ENCODE data around the gene ALK.
A peak's percentile ranks its signal among the peaks of the same experiment; 100 is the strongest.

ALK gene

DNA sequence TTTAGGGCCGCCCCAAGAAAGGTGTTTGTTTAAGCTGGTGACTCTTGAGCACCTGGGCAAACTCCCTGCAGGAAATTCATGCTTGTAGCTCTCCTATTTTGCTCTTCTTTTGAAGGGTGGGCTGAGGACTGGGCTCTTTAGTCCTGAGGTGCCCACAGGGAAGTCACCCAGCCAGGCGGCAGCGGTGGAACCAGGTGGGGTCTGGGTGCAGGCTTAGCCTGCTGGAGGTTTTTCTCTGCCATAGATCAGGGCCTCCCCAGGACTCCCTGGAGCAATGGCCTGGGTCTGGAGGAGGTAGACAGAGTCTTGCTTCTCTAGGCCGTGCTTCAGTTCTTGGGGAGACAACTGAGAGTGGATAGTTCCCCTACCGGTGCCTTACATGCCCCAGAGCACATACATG lies 706.3 kb downstream of the ALK start:
- no peak for DNase-seq

- DNase-seq: no peak
These were observed 707.5 kb downstream of the ALK start for GRCh38 chr2:29213888-29214291.

GRCh38 chr2:29212009-29212408 lies 709.4 kb downstream of the ALK start:
- DNase-seq: no peak

DNA sequence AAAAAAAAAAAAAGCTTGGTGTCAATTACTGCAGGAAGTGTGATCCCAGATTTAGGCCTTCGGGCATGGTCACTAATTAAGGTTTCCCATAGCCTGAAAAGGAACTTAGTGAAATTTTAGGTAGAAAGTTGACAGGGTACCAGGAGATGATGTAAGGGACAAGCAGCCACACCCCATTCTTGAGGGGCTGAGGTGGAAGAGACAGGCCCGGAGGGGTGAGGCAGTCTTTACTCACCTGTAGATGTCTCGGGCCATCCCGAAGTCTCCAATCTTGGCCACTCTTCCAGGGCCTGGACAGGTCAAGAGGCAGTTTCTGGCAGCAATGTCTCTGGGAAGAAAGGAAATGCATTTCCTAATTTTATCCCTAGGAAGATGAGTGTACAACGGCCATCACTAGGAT lies 711.8 kb downstream of the ALK start:
- no peak for DNase-seq

DNA sequence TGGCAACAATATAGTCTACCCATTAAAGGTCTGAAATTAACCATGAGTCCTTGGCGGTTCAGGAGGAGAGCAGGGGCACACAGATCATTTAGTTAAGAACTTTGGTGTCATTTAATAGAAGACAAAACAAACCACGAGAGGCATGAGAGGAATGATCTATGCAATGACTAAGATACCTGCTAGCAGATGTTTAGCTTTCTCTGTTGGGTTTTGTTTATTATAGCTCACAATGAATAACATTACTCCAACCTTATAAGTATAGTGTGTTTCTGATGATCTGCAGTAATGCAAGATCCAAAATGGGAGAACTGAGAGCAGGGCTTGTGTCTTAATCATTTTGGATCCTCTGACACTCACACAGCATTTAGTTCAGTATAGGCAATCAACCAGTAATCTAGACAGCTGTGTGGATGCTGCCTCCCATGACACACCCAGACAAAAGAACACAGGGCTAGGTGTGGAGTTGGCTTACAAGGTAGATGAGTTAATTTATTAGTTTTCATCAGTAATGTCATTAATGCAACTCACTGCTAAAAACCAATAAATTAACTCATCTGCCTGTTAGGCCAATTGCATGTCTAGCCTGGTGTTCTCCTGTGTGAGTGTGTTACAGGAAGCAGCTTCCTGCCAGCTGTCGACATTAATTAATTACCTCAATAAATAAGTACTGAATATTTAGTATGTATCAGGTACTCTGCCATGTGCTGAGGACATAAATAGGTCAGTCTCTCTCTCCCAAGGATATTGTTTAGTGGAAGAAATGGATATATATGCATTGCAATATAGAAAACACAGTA lies 713.8 kb downstream of the ALK start:
- DNase-seq: peak; percentile 6

- no peak for DNase-seq
These were observed 714.4 kb downstream of the ALK start for GRCh38 chr2:29206941-29207340.

GRCh38 chr2:29202819-29203495 lies 718.4 kb downstream of the ALK start:
- DNase-seq: no peak

DNA sequence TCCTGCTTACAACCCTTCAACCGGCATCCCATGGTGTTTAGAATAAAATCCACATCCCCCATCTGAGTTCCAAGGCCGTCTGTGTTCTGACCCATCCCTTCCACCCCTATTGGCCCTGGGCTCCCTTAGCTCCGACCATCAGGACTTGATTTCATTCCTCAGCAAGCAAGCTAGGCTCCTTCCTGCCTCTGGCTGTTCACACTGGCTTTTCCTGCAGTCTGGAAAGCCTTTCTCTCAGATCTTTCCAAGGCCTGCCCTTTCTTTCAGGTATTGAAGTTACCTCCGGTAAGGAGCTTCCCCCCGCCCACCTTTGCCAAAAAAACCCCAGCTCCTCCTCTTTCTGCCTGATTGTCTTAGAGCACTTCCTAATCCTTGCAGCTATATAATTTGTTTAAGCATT lies 719.4 kb downstream of the ALK start:
- DNase-seq: no peak

DNA sequence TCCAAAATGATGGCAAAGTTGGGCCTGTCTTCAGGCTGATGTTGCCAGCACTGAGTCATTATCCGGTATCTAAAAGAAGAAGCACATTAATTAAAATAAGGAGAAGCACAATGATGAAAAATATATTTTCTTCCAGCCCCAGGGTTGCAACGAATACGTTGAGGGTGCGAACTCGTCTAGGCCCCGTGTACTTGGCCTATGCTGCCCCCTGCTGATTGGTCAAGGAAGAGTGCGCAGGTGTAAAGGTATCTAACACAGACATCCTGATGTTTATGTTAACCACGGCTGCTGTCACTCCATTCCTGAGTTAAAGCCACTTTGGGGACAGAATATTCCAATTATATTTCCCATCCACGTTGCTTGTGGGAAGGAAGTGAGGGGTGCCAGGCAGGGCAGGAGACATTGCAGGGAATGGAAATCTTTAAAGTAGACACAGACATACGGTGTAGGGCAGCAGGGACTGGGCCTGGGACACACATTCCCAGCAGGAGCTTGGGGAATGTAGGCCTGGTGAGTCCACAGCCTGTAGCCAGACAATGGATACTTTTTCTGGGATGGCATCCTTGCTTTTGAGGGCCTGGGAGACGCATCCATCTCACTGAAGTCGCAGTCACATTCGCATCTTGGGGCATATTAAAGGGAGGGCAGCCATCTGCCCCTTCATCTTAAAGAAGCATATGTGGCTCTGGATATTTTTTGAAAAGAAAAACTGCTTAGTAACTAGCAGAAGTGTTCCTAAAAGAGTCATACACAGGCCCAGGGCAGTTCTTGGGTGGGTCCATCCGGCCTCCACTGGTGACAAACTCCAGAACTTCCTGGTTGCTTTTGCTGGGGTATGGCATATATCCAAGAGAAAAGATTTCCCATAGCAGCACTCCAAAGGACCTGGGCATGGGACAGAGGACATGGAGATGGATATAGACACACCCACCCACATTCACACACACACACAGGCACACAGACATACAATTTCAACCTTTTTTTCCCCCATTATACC lies 724.3 kb downstream of the ALK start:
- peak; percentile 53 for DNase-seq

GRCh38 chr2:29195796-29196195 lies 725.6 kb downstream of the ALK start:
- no peak for DNase-seq

GRCh38 chr2:29193681-29194080 lies 727.7 kb downstream of the ALK start:
- DNase-seq: no peak

GRCh38 chr2:29193111-29193510 lies 728.3 kb downstream of the ALK start:
- DNase-seq: no peak

- DNase-seq: no peak
These were observed 728.9 kb downstream of the ALK start for GRCh38 chr2:29192526-29192925.

- DNase-seq: no peak
These were observed 729.6 kb downstream of the ALK start for GRCh38 chr2:29191817-29192216.

DNA sequence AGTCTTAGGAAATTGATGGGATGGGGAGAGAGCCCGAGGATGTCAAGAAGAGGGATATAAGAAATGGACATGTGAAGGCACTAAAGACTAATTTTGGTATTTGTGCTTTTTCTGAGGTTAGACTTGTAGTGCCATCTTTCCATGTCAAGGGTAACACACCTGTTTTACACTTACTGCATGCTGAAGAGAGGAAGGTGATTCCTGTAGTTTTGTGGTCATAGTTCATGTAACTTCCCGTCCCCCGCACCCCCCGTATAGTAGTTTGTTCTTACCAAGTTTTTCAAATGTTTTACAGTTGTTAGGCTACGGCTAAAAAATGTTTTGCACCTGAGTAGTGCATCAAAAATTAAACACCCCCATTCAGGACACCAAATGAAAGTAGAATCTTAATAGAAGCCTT lies 732.3 kb downstream of the ALK start:
- no peak for DNase-seq

DNA sequence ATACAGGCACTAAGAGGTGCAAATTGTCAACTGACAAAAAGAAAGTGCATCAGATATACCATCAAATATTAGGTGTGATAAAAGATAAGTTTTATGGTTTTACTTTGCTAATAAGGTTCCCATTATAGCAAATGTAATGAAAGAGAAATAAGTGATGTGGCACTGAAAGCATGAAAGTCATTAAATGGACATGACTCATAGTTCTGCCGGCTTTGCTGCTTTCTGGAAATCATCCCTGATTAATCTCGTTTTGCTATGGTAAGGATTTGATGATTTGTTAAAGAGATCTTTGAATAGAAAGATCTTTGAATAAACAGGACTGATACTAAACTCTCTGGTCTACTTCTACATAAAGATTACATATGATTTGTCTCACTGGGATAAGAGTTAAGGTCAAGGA lies 733.5 kb downstream of the ALK start:
- no peak for DNase-seq

DNA sequence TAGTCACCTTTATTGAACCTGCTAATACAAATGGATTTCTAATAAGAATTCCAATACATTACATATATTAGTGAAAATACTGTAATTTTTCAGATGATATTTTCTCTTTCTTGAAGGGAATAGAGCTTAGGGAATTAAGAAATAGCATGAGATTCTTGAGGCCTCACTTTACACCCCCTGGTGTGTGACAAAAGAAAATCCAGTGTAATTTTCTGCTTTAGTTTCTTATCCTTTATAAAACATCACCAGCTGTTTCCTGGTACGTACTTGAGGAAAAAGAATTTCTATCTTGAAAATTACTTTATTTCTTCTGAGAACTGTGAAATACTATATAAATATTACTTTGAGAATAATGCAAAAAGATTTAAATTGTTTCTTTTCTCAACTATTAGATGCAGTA lies 734.6 kb downstream of the ALK start:
- no peak for DNase-seq

DNA sequence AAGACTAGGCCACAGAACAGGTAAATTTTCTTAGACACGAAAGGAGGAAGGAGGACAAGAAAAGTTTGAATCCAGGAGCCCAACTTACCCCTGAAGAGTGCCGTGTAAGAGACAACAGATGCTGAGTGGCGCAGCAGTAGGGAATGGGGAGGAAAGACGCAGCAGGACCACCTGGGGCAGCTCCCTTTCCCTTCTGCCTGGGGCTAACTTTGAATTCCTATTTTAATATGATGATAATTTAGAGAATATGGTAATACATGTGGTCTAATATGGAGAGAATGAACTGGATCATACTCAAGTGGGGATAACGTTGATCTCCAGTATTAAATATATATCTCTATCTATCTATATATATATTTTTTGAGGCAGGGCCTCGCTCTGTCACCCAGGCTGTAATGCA lies 736.9 kb downstream of the ALK start:
- no peak for DNase-seq

- no peak for DNase-seq
These were observed 738.5 kb downstream of the ALK start for GRCh38 chr2:29182920-29183319.

DNA sequence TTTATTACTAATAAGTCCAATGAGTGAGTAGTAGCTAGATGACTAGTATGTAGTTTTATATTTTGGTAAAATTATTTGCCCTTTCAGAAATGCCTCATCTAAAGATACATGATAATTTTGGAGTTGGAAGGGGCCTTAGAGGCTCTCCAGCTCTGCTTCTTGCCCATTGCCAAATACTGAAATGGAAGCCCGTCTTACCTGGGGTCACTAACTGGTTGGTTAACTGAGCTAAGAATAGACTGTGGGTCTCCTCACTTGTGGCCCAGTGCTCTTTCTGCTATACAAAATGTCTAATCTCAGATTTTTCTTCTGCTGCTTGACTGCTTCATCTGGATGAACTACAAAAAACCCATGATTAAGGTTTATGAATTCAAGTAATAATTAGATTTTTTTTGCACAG lies 739.1 kb downstream of the ALK start:
- DNase-seq: no peak

GRCh38 chr2:29175338-29175737 lies 746.0 kb downstream of the ALK start:
- DNase-seq: no peak

DNA sequence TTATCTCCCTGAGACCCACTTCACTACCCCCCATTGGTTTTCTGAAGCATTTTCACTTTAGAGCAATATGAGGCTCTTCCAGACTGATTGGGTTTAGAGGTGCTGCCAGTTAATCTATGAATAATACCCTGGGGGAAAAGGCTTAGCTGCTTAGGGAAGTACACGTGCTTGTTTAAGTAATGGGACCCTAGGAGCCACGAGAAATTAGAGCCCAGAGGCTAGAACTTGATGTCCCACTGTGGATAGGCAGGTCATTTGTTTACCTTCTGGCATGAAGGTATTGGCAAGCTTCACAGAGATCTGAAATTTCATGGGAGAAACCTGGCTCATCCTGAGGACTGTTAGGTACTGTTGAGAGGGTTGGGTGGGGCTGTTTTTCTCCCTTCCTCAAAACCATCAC lies 746.4 kb downstream of the ALK start:
- no peak for DNase-seq

- DNase-seq: no peak
These were observed 754.9 kb downstream of the ALK start for GRCh38 chr2:29166242-29167039.
